GM21515 (cell line): ENCODE results near the gene MLPH.

Experiments
- ATAC-seq: cut with Tn5 transposase; IDR thresholded peaks from one replicate; pipeline ENCODE4 v1.9.1; 2021; ENCODE audit not compliant: unreplicated experiment

The MLPH gene

DNA sequence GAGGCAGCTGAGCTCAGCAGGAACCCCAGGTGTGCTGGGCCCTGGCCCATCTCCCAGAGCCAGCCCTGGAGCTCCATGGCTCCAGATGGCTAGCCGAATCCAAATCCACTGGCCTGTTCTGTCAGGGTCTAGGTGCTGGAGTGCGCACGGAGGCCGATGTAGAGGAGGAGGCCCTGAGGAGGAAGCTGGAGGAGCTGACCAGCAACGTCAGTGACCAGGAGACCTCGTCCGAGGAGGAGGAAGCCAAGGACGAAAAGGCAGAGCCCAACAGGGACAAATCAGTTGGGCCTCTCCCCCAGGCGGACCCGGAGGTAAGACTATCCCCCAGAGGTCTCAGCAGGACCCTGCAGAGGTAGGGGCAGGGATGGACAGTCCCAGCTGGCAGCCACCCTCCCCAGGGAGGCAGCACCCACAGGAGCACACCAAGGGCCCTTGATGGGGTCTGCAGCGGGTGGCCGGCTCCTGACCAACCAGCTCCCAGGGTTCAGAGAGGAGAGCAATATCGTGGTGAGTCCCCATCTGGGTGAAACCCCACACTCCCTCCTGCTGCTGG lies 53.2 kb downstream of the MLPH start:
- ATAC-seq: no peak

GRCh38 chr2:237540823-237541222 lies 53.8 kb downstream of the MLPH start:
- ATAC-seq: no peak

- ATAC-seq: no peak
These were observed 54.2 kb downstream of the MLPH start for GRCh38 chr2:237541243-237541642.

DNA sequence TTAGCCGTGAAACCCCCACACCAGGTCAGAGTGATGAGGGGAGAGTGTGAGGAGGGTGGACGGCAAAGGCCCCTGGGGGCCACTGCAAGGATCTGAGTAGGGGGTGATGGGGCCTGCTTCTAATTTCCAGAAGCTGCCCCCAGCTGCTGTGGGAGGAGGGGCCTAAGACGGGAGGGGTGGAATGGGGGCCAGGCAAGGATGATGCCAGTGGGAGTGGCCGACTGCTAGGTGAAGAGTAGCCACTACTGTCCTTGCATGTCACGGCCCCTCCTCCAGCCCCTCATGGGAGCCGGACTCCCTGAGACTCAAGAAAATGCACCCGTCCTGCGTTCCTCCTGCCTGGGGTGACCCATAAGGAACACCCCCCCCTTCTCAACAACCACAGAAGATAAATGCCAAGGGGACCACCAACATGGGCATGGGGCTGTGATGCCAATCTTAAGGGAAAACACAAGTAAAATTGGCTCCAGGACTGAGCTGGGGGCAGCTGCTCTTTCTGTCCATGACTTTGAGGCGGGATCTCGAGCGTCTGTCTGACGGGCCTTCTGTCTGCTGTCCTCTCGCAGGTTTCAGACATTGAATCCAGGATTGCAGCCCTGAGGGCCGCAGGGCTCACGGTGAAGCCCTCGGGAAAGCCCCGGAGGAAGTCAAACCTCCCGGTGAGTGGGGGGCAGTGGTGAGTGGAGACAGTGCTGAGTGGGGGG lies 55.1 kb downstream of the MLPH start:
- ATAC-seq: no peak

DNA sequence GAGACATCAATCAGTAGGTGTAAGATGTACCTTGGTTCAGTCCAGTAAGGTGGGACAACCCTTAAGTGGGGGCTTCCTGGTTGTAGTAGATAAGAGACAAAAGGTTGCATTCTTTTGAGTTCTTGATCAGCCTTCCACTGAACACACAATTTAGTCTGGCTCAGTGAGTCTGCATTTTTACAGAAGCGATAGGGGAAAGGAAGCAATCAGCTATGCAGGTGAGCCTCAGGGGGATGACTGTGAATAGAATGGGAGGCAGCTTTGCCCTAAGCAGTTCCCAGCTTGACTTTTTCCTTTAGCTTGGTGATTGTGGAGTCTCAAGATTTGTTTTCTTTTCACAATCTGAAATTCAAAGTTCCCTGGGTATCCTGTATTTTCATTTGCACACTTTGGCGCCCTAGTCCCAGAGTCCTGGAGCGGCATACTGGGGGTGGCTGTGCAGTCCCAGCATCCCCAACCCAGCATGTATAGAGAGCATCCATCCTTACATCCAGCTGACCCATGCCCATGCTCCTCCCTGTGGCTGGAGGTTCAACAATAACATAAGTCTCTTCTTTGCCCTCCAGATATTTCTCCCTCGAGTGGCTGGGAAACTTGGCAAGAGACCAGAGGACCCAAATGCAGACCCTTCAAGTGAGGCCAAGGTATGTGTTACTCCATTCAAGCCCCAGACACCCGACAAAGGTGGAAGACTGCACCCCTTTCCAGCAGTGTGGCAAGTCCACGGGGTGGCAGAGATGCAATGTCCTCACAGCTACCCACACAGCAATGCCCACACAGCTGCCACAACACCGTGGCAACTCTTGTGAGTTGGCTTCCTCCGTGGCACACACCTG lies 59.2 kb downstream of the MLPH start:
- no peak for ATAC-seq

DNA sequence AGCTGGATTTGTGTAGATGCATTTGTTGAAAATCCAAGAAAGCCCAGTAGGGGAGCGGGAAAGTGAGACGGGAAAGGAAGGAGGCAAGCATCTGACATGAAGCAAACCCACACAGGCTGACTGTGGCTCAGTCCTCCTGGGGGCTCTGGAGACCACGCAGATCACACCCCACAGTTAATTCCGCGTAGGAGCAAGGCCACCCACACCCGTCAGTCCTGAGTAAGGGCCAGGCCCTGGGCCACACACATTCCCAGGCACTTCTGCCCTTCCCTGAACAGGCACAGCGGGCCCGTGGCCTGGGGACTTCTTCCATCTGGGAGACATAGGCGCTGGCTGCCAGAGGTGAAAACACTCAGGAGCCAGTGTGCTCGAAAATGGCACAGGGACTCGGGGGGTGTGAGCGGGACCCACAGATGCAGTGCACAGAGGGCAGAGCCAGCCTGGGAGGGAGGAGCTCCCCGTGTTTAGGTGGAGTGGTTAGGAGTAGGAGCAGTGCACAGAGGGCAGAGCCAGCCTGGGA lies 59.9 kb downstream of the MLPH start:
- ATAC-seq: no peak

GRCh38 chr2:237547841-237548416 lies 60.9 kb downstream of the MLPH start:
- ATAC-seq: no peak

DNA sequence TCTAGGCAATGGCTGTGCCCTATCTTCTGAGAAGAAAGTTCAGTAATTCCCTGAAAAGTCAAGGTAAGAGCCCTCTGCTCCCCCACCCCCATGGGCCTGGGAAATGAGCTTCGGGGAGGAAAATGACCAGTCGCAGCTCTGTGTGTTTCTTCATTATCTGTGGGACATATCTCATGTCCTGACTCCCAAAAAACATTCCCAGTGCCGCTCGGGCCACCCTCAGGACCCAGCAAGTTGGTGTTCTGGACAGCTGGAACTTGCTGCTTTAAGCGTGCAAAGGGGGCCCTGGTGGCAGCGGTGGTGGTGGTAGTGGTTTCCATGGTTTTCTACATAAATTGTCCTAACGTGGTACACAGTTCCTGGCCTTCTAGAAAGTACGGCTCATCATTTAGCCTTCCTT lies 62.2 kb downstream of the MLPH start:
- ATAC-seq: no peak

DNA sequence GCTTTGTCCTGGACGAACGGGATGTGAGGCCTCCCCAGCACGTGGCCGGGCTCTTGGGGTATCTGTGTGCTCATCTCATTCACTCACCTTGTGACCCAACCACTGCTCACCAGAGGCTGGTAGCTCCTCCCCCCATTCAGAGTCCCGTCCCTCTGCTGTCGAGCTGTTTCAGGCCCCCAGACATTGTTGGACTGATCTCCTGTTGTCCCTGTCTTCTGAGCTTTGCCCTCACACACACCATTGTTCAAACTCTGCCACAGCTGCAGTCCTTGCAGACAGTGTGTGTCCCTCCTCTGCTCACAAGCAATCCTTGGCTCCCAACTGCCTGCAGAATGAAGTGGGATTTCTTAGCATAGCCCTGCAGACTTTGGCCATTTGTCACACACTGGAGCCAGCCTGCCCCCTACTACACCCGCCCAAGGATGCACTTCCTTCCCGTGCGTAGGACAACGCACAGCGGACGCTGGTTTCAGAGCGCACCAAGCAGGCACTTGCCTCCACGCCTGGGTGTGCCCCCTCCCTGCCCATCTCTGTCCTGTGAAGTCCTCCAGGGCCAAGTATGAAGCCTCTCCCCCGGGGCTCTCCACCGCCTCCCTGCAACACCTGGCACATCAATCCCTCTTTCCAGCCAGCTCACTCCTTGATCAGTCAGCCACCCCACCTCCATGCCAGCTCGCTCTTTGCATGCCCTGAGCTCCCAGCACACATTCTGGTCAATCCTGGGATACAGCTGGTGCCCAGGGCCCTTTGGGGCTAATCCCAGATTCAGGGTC lies 62.8 kb downstream of the MLPH start:
- no peak for ATAC-seq

DNA sequence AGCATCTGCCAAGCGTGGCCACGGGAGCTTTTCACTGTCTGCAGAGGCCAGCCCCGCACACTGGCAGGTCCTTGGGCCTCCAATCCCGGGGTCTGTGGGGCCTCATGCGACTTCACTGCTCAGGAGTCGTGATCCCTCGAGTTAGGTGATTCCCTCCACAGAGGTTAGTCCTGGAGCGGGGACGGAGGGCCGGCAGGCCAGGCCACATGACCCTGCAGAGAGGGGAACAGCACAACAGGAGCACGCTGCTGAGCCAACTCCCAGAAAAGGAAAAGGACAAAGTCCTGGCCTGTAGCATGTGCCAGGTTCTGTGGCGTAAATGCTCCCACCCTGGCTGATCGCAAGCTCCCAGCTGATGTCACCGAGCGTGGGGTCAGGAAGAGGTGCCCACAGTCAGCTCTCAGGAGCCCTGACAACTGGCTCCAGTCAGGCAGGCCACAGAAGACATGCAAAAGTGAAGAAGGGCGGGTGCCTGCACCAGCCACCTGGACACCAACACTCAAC lies 64.1 kb downstream of the MLPH start:
- no peak for ATAC-seq

GRCh38 chr2:237552908-237553307 lies 65.9 kb downstream of the MLPH start:
- no peak for ATAC-seq

DNA sequence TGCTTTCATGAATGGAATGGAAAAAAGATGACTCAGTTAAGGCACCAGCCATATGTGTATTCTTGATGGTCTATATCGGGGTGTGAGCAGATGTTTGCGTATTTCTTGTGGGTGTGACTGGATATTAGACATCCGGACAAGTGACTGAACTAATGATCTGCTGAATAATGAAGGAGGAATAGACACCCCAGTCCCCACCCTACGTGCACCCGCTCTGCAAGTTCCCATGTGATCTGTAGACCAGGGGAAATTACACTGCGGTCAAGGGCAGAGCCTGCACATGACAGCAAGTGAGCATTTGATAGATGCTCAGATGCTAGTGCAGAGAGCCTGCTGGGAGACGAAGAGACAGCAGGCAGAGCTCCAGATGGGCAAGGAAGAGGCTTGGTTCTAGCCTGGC lies 66.9 kb downstream of the MLPH start:
- ATAC-seq: no peak

DNA sequence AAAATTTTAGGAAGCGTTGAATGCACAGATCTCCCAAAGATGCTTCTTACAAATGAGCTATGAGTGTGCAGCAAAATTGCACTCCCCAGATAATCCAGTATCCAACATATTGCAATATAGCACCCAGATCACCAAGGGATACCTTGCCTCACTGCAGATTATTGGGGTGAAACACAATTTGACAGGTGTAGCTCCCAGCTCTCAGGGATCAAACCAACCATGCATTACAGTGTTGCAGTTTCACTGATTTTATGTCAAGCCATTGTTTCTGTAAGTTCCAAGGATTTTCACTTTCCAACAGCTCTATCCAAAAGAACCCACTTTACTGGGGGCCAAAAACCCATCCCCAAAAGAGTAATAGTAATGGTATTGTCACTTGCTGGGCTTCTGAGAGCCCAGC lies 68.5 kb downstream of the MLPH start:
- ATAC-seq: no peak

GRCh38 chr2:237556773-237557632 lies 70.0 kb downstream of the MLPH start:
- peak; percentile 93 for ATAC-seq

GRCh38 chr2:237557633-237558015 lies 70.6 kb downstream of the MLPH start:
- no peak for ATAC-seq

- no peak for ATAC-seq
These were observed 72.0 kb downstream of the MLPH start for GRCh38 chr2:237558961-237559641.

DNA sequence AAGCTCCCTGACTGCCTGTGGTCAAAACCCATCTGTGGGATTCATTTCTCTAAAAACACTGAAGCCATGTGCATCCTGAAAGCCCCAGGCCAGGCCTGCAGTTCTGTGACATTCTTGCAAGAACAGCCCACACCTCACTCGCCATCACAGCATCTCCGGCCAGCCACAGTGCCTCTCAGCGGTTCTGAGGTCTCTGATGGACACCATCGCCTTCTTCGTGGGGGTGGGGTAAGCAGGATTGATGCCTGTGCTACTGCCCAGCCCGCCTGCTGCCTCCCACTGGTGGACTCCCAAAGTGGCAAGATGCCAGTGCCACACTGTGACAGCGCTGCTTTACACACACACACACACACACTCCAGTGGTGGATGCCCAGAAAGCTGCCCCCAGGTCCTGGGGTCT lies 74.2 kb downstream of the MLPH start:
- no peak for ATAC-seq

DNA sequence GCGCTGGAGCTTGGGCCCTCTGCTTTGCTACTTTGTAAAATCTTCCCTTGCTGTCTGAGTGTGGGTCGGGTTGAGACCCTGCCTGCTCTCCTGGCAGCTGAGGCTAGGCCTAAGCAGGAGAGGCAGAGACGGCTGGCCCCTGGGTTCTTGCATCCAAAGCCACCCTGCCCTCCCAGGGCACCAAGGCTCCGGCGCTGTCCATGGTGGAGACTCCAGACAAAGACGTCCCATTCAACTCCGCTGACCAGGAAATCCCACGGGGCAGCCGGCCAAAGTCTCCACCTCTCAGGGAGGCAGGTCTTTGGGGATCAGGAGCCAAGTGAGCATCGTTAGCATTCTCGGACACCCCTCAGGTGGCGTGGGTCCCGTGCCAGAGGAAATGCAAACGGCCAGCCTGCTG lies 76.8 kb downstream of the MLPH start:
- ATAC-seq: no peak

- ATAC-seq: no peak
These were observed 77.6 kb downstream of the MLPH start for GRCh38 chr2:237564526-237565131.
